NCI-H1694 (cell line): ENCODE measurements around the gene OXSR1.
"Not testable (repeated sequence)": the region's sequence is repeated elsewhere in the genome, so short reads cannot be mapped to it uniquely, and the experiment has no call there.

Source experiments
- DNase-seq: peaks from one replicate; lab custom pipeline; 2025; lab: John Stamatoyannopoulos, UW

OXSR1 gene

GRCh38 chr3:38226273-38226672, 60.9 kb downstream of the OXSR1 start:
- DNase-seq: no peak

- no peak for DNase-seq
Observed at GRCh38 chr3:38227989-38228388, 62.7 kb downstream of the OXSR1 start.

DNA sequence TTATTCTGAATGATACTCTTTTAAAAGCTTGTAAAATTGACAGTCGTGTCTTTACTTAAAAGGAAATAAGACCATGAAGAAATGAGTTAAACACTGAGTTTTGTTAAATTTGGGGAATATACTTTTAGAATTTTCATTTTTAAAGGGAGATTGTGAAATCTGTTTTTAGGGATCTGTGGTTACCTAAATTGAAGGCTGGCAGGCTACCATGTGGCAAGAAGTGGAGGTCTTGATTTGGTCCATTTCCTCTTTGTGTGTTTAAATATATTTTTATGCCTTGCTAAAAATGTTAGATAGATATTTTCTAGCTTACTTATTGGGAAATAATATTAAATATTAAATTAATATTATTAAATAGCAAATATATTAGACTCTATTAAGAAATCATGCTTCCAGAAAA, 63.7 kb downstream of the OXSR1 start:
- DNase-seq: no peak

GRCh38 chr3:38232701-38233100, 67.4 kb downstream of the OXSR1 start:
- DNase-seq: no peak

- no peak for DNase-seq
Observed at GRCh38 chr3:38235466-38235865, 70.1 kb downstream of the OXSR1 start.

DNA sequence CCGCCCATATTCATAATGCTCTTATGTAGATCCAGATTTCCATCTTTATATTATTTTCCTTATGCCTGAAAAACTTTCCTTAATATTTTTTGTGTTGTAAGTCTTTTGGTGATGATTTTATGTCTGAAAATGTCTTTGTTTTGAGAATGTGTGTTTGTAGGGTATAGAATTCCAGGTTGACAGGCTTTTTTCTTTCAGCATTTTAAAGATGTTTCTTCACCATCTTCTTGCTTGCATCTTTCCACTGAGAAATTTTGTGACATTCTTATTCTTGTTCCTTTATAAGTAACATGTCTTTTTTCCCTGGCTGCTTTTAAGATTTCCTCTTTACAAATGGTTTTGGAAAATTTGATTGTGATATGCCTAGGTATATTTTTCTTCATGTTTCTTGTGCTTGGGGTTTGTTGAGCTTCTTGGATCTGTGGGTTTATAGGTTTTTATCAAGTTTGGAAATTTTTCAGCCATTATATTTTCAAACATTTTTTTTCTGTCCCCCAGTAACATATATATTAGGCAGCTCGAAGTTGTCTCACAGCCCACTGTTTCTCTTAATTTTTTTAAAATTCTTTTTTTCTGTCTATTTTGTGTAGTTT, 73.2 kb downstream of the OXSR1 start:
- DNase-seq: no peak

DNA sequence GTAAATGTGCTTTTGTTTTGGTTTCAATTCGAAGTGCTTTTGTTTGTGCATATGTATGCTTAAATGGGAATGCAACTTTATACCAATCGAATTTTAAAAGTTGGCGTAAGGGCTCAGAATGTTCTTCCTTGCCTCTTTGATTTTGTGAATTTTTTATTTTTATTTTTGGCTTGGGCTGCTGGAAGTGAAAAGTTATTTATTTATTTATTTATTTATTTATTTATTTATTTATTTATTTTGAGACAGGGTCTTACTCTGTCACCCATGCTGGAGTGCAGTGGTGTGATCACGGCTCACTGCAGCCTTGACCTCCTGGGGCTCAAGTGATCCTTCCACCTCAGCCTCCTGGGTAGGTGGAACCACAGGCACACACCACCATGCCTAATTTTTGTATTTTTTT, 77.5 kb downstream of the OXSR1 start:
- not testable (repeated sequence) for DNase-seq

DNA sequence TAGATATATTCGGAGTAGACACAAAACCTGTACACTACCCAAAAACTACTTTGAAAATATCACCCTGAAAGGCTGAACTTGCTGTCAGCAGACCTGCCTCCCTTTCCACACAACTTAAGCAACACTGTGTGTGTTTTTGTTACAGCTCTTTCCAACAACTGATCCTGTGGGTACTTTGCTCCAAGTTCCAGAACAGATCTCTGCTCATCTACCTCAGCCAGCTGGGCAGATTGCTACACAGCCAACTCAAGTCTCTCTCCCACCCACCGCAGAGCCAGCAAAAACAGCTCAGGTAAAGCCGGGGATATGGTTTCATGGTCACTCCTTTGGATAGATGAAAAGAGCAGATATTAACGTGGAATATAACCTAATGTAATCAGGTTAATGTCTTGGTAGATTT, 80.6 kb downstream of the OXSR1 start:
- DNase-seq: no peak

GRCh38 chr3:38247366-38248035, 82.2 kb downstream of the OXSR1 start:
- no peak for DNase-seq

- no peak for DNase-seq
Observed at GRCh38 chr3:38250198-38250597, 84.9 kb downstream of the OXSR1 start.

DNA sequence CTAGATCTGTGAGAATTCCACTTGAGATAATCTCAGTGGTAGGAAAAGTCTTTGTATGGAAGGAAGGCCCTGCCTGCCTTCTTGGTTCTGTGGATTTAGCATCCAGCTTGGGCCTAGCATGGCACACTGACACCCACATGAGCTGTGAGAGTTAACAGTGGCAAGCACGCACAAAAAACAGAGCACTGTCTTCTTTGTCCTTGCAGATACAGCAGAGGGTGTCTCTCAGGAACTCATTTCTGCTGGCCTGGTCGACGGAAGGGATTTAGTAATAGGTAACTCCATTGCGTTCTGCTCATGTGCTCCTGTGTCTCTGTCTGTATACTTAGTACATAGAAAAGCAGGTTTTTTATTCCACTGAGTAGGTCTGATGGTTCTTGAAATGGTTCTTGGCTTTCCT, 85.9 kb downstream of the OXSR1 start:
- DNase-seq: no peak

GRCh38 chr3:38253704-38254103, 88.4 kb downstream of the OXSR1 start:
- DNase-seq: no peak

- no peak for DNase-seq
Observed at GRCh38 chr3:38254872-38255271, 89.5 kb downstream of the OXSR1 start.

DNA sequence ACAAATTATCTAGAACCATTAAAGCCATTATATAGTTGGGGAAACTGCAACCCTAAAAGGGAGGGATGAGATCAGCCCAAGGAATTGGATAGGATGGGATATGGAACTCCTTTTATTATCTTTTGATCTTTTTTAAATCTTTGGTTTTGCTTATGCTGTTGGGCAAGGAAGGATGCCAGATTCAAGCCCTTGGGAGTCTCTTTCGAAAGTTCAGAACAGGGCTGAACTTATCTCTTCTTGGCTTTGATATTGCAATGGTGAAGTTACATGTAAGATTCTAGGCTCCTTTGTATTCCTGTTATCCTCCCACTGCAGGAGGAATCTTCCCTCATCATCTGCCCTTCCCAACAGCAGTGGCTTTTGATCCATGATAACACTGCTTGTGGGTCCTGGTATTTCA, 90.3 kb downstream of the OXSR1 start:
- no peak for DNase-seq

DNA sequence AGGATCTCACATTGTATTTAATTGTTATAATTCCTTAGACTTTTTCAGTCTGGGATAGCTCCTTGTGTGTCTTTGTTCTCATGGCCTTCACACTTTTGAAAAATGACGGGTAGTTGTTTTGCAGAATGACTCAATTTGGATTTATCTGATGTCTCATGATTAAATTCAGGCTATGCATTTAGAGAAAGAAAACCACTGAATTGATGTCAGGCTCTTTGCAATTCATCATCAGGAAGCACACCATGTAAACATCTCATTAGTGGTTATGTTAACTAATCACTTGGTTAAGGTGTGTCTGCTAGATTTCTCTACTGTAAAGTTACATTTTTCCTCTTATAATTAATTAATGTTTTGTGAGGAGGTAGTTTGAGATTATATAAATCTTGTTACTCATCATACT, 92.2 kb downstream of the OXSR1 start:
- DNase-seq: no peak

DNA sequence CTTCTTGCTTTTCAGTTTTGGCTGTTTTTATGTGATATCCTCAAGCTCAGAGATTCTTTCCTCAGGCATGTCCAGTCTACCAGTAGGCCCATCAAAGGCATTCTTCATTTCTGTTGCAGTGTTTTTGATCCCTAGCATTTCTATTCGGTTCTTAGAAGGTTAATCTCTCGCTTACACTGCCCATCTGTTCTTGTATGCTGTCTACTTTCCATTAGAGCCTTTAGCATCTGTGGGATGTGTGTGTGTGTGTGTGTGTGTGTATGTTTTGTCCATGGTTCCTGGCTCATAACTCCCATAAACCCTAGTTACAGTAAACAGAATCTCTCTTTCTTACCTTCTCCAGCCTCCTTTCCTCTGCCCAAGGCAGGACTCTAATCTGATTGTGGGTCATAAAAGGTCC, 95.1 kb downstream of the OXSR1 start:
- DNase-seq: peak; percentile 16

- no peak for DNase-seq
Observed at GRCh38 chr3:38264353-38264771, 99.0 kb downstream of the OXSR1 start.

GRCh38 chr3:38264779-38265178, 99.4 kb downstream of the OXSR1 start:
- no peak for DNase-seq

GRCh38 chr3:38265604-38266307, 100.4 kb downstream of the OXSR1 start, which contains the start of gene SLC22A13:
SLC22A13 (plus strand) TSS chr3:38265812; CDS start chr3:38265861, 49 bp downstream.
- no peak for DNase-seq

- no peak for DNase-seq
Observed at GRCh38 chr3:38266810-38267209, 101.5 kb downstream of the OXSR1 start.

GRCh38 chr3:38267662-38268061, 102.3 kb downstream of the OXSR1 start:
- DNase-seq: no peak

DNA sequence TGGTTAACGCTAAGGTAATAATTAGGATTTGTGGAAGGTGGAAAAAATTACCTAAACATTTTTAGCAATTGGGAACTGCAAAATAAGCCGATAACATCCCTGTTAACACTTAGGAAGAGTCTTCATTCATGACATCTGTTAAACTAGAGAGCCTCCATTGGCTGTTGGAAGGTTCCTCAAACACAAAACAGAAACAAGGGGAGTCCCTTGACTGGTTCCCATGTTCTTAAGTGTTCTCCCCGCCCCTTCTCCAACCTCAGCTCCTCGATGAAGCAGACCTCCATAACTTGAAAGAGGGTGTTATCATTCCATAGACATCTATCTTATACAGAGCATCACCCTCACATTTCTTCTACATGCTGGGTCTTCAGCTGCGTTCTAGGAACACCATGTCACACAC, 102.8 kb downstream of the OXSR1 start:
- DNase-seq: no peak

DNA sequence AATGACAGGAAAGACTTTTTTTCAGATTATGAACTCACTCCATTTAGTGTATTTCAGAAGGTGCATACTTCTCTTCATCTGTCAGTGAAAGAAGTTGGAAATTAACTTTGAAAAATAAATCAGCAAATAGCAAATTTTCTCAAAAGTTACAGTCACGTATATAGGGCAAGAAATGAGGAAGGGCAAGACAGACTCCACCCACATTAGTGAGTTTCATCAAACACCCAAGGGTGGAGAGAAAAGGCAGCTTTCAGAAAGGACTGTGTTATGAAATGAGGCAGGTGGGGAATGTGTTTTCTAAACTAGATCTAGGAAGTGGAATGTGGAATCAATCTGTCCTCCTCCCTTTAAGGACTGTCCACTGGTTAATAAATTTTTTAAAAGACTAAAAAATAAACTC, 103.2 kb downstream of the OXSR1 start:
- no peak for DNase-seq
